Transverse colon (tissue), 4 donors: Measurements from ENCODE around the gene ADAMTS4. TPM values are rescaled to one million over a fixed set of nuclear protein-coding genes. Genes with fewer than 3 reads are reported as not detected.

Experiments used
- DNase-seq: peaks from one replicate; pipeline ENCODE4 v3.0.0-alpha.2; 2019
- H3K27ac ChIP-seq, 4 donors: fragments of 200-600 bp; sonication (generic); 2 replicates each; pipeline ENCODE4 v1.5.1; 2016 to 2018; ENCODE audit warnings: inconsistent platforms in 4 of 4
- H3K27me3 ChIP-seq: fragments of 200-600 bp; sonication (generic); 2 replicates; pipeline ENCODE4 v1.5.1; 2017; ENCODE audit warnings: inconsistent platforms
- H3K36me3 ChIP-seq, 4 donors: fragments of 200-600 bp; sonication (generic); 2 replicates each; pipeline ENCODE4 v1.5.1; 2017 to 2019; ENCODE audit warnings: inconsistent platforms in 4 of 4
- H3K4me1 ChIP-seq, 4 donors: fragments of 200-600 bp; sonication (generic); 2 replicates each; pipeline ENCODE4 v1.5.1; 2017 to 2020; ENCODE audit warnings: inconsistent platforms in 4 of 4
- H3K4me3 ChIP-seq, 4 donors: fragments of 200-600 bp; sonication (generic); 1 replicate in 1 of 4; 2 replicates in 3 of 4; pipeline versions ENCODE4 v1.5.1 to v1.6.1; 2017 to 2019; ENCODE audit warnings: inconsistent platforms in 4 of 4
- H3K9me3 ChIP-seq, 2 donors: fragments of 200-600 bp; sonication (generic); 2 replicates each; pipeline ENCODE4 v1.5.1; 2017 to 2019; ENCODE audit warnings: inconsistent platforms in 2 of 2
- EP300 ChIP-seq: sonication (generic); formaldehyde crosslinking; IDR thresholded peaks from one replicate; pipeline ENCODE4 v1.6.1; 2017; ENCODE audit warnings: antibody characterized with exemption, low read depth
- POLR2A ChIP-seq: fragments of 450-650 bp; IDR thresholded peaks from one replicate; pipeline ENCODE4 v1.6.1; 2016; ENCODE audit warnings: antibody characterized with exemption, mild to moderate bottlenecking, moderate library complexity
- POLR2AphosphoS5 ChIP-seq, 3 donors: sonication (generic); formaldehyde crosslinking; IDR thresholded peaks; one replicate each; pipeline ENCODE4 v1.6.1; 2016; ENCODE audit warnings: antibody characterized with exemption in 3 of 3
- WGBS, 2 donors: methylation state at CpG; one replicate each; pipeline ENCODE4 v1.1.5; 2018; ENCODE audit warnings: low coverage in 1 of 2; 5-methylcytosine and 5-hydroxymethylcytosine counted together
- in situ Hi-C, 4 donors: fragments of 200-750 bp; cut with MboI; loops; one replicate each; pipeline versions ENCODE4 v1.15.0 to v1.15.1; 2017; ENCODE audit warnings: low sequenced_read_pairs in 3 of 4, low pct_ligation_motif_present in 1 of 4, low pct_unique_long_range_greater_than_20kb in 1 of 4
- intact Hi-C: fragments of 100-400 bp; cut with DNase I; formaldehyde crosslinking; loops from one replicate; pipeline ENCODE4 v1.15.1; 2023; ENCODE audit warnings: low total_unique reads
- total RNA-seq, 4 donors: library from RNA; depleted of rRNA; stranded (reverse); fragments of >200 nt; gene quantifications; one replicate each; pipeline ENCODE4 v1.1.0, GENCODE V29; 2016
- TF ChIP-seq, protein P1 (sequence below), 5 experiments: fragments of 200-600 bp in 3 of 5; fragments of 450-650 bp in 2 of 5; sonication (generic) in 3 of 5; IDR thresholded peaks; 1 replicate in 2 of 5; 2 replicates in 3 of 5; pipeline ENCODE4 v1.5.1; 2016 to 2017; ENCODE audit warnings: antibody characterized with exemption in 5 of 5, inconsistent platforms in 3 of 5, mild to moderate bottlenecking in 2 of 5, moderate library complexity in 1 of 5

Gene ADAMTS4
- total RNA-seq, 4 donors from 2014 or later = 1.2 to 34.8 (median 7.2) TPM

DNA sequence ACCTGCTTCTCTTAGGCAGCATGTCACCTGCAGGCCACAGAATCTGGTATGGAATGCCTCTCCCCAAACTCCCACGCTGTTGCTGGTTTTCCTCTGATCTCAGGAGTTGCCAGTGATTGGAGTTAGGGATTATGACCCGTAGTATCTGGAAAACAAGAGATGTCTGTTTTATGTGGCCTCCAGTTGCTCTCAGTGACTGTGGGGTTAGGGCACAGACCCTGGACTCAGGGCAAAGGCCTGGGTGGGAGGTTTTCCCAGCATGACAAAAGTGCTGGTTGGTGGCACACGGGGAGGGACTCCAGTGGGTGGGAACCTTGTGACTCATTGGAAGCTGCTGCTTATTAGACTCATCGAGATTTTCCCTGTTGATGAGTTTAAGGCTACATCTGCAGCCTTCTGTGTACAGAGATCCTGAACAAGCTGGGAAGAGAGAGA, 39.2 kb upstream of the ADAMTS4 start, which contains the start of gene NR1I3:
TSS of gene NR1I3 (minus strand) at position 165 of the 435 bp plus-strand sequence. CDS start 1,638 bp downstream, outside the sequence.
- 53% methylated on average over 4 of the region's 4 CpGs; no CpG with 5 or more reads in 1 of the 2 donors for WGBS, 2 donors
- no peak within 1 kb of the TSS for H3K27ac ChIP-seq
- intact Hi-C loops (no loop called here), in situ Hi-C loops (loop anchor here in 1 of 4 donors (10.0 kb wide), 1 partner anchor 137 kb away; no protein-coding TSS in a partner anchor)
- H3K4me3 ChIP-seq = no peak within 1 kb of the TSS
- no peaks in the 10 kb centered on the region for H3K27me3 ChIP-seq
- no peaks in the 10 kb centered on the region for H3K36me3 ChIP-seq
- no peak for DNase-seq
- H3K9me3 ChIP-seq = no peaks in the 10 kb centered on the region
- no peaks in the 10 kb centered on the region for H3K4me1 ChIP-seq
- TF ChIP-seq POLR2A (no peak), POLR2AphosphoS5 (IDR thresholded peaks at IDR 0.05) (no peak), EP300 (no peak)
- TF ChIP-seq, protein P1, sequence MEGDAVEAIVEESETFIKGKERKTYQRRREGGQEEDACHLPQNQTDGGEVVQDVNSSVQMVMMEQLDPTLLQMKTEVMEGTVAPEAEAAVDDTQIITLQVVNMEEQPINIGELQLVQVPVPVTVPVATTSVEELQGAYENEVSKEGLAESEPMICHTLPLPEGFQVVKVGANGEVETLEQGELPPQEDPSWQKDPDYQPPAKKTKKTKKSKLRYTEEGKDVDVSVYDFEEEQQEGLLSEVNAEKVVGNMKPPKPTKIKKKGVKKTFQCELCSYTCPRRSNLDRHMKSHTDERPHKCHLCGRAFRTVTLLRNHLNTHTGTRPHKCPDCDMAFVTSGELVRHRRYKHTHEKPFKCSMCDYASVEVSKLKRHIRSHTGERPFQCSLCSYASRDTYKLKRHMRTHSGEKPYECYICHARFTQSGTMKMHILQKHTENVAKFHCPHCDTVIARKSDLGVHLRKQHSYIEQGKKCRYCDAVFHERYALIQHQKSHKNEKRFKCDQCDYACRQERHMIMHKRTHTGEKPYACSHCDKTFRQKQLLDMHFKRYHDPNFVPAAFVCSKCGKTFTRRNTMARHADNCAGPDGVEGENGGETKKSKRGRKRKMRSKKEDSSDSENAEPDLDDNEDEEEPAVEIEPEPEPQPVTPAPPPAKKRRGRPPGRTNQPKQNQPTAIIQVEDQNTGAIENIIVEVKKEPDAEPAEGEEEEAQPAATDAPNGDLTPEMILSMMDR (IDR thresholded peaks at IDR 0.05) = no peak

DNA sequence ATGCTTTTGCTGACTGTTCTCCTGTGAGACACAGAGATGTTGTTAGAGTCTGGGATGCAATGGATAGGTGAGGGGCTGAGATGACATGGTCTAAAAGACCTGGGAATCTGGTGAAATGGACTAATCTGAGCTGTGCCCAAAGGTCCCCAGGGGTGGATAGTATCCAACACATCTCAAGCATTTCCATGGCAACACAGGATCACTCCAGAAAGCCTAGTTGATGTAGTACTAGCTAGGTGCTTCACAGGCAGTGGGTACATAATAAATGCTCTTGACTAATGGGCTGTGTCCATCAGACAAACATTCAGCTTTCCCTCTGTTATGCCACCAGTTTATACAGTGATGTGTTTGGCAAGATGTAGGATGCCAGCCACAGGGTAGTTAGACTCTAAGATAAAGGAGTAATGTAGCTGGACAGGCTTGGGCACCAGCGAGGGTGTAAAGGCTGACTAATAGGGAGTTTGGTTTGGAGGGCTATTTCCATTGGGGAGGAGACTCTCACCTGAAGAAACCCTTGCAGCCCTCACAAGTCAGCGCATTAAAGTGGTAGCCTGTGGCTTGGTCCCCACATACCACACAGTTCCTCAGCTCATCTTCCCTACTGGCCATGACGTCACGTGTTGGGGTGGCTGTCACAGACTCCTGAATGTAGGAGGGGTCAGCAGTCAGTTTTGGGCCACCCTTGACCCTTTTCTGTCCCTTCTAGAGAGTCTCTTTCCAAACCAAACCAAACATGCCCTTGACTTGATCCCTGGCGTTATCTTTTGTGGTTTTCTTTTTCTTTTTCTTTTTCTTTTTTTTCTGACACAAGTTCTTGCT, 37.3 kb upstream of the ADAMTS4 start:
- TF ChIP-seq POLR2AphosphoS5 (IDR thresholded peaks at IDR 0.05) (no peak), POLR2A (no peak), EP300 (no peak)
- TF ChIP-seq, protein P1 (IDR thresholded peaks at IDR 0.05) = no peak
- in situ Hi-C loops = loop anchor here in 1 of 4 donors (10.0 kb wide), 1 partner anchor 139 kb away; no protein-coding TSS in a partner anchor

DNA sequence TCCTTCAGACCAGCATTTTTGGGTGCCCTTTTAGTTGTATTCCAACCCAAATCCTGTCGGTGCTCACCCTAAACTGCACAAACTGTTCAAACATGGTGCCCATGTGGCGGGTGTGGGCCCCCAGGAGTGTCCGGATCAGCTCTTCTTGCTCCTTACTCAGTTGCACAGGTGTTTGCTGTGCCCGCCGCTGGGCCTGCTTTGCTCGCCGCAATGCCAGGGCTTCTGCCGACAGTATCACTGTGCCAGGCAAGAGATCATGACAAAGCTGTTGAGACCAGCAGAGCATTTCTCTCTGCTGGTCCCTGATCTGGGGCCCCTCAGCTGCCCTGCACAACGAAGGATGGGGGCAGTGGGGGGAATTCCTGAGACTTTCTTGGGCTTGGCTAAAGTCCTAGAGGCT, 34.2 kb upstream of the ADAMTS4 start:
- H3K4me1 ChIP-seq = no peaks in the 10 kb centered on the region
- intact Hi-C loops = no loop called here
- H3K9me3 ChIP-seq = no peaks in the 10 kb centered on the region
- 84% methylated on average over 9 of the region's 9 CpGs; no CpG with 5 or more reads in 1 of the 2 donors for WGBS, 2 donors
- H3K27ac ChIP-seq = no peak overlapping the region
- in situ Hi-C loops = loop anchor here in 1 of 4 donors (10.0 kb wide), 1 partner anchor 142 kb away; no protein-coding TSS in a partner anchor
- no peak overlapping the region for H3K4me3 ChIP-seq
- no peaks in the 10 kb centered on the region for H3K27me3 ChIP-seq
- peaks cover 0 to 11% (median 4%) of the 10 kb centered on the region in 4 donors for H3K36me3 ChIP-seq
- DNase-seq = no peak
- no peak for TF ChIP-seq POLR2AphosphoS5 (IDR thresholded peaks at IDR 0.05)

More for the DNA sequence above, 37.3 kb upstream of the ADAMTS4 start:
- intact Hi-C loops = no loop called here
- Histone ChIP-seq H3K4me1 (no peaks in the 10 kb centered on the region), H3K27me3 (no peaks in the 10 kb centered on the region), H3K4me3 (no peak overlapping the region), H3K36me3 (no peaks in the 10 kb centered on the region), H3K9me3 (no peaks in the 10 kb centered on the region), H3K27ac (no peak overlapping the region)
- no peak for DNase-seq
- WGBS, 2 donors = 33 to 72% methylated on average over 1 to 5 of the region's 5 CpGs

DNA sequence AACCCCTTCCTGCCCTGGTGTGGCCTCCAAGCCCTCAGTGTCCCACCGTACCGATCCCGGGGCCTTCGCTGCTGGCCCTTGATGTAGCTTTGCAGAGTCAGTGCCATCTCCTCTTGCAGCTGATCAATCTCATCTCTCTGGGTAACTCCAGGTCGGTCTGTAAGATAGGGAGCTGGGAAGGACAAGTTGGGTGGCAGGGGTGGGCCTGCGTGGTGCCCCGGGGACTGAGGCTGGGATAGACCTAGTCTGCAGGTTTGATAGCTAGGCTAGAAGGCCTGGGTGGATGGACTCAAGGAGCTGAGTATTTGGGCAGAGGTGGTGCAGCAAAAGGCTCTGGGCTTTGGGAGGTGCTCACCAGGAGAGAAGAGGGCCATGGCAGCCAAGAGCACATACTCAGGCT, 31.9 kb upstream of the ADAMTS4 start:
- no peak for TF ChIP-seq POLR2AphosphoS5 (IDR thresholded peaks at IDR 0.05)
- TF ChIP-seq, protein P1 (IDR thresholded peaks at IDR 0.05) = no peak
- no peak for TF ChIP-seq POLR2A
- no peak for TF ChIP-seq EP300
- Histone ChIP-seq H3K9me3 (no peaks in the 10 kb centered on the region), H3K27me3 (no peaks in the 10 kb centered on the region), H3K27ac (no peak overlapping the region), H3K36me3 (peaks cover 0 to 11% (median 4%) of the 10 kb centered on the region in 4 donors), H3K4me1 (peaks cover 11 to 17% (median 17%) of the 10 kb centered on the region in 4 donors), H3K4me3 (no peak overlapping the region)
- intact Hi-C loops = no loop called here
- no peak for DNase-seq
- WGBS, 2 donors = 98% methylated on average over 7 of the region's 7 CpGs; no CpG with 5 or more reads in 1 of the 2 donors
- in situ Hi-C loops = loop anchor here in 1 of 4 donors (10.0 kb wide), 1 partner anchor 144 kb away; no protein-coding TSS in a partner anchor
